Kidney glomerular epithelial cell (primary cell): ENCODE measurements around the gene ITGAL.
"Not testable (repeated sequence)": the region's sequence is repeated elsewhere in the genome, so short reads cannot be mapped to it uniquely, and the experiment has no call there.

ENCODE experiments used
- DNase-seq: peaks from one replicate; lab custom pipeline; 2025; lab: John Stamatoyannopoulos, UW

The ITGAL gene

DNA sequence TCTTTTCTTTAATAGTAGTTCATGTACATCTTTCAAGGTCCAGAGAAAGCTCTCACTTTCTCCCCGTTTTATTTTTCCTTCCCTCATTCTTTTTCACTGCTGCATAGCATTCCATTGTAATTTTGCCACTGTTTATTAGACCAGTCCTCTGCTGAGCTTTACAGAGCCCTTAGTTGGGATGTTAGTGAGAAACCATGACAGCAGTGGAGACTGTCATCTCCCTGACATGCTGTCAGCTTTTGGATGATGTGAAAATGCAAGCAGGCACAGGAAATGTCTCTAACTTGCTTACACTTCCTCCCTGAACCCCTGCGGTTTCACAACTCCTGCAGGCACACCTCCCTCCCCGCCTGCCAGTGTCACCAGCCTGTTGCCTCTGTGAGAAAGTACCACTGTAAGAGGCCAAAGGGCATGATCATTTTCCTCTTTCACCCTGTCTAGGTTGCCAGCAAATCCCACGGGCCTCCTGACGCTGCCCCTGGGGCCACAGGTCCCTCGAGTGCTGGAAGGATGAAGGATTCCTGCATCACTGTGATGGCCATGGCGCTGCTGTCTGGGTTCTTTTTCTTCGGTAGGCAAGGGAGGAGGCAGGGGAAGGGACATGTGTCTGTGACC, at the start of gene ITGAL:
ITGAL (plus strand) TSS at position 415 of the 615 bp plus-strand sequence; CDS start at position 511, 96 bp downstream.
- DNase-seq: no peak

DNA sequence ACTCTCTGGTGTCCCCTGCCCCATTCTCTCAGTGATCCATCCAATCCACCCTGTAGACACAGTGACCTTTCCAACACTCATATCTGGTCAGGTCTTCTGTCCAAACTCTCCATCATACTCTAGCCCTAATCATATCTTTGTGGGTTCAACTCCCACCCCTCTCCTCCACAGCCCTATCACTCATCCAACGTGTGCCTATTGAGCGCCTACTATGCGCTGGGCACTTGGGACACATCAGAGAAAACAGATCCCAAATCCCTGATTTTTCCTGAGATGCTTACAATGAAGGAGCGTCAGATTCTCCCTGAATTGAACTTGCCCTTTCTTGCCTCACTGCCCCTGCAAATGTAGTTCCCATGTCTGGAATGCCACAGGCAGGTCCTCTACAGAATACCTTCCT, 44.5 kb upstream of the ITGAL start:
- DNase-seq: no peak

- peak; percentile 36 for DNase-seq
These were observed 43.2 kb upstream of the ITGAL start for GRCh38 chr16:30429418-30429677.

DNA sequence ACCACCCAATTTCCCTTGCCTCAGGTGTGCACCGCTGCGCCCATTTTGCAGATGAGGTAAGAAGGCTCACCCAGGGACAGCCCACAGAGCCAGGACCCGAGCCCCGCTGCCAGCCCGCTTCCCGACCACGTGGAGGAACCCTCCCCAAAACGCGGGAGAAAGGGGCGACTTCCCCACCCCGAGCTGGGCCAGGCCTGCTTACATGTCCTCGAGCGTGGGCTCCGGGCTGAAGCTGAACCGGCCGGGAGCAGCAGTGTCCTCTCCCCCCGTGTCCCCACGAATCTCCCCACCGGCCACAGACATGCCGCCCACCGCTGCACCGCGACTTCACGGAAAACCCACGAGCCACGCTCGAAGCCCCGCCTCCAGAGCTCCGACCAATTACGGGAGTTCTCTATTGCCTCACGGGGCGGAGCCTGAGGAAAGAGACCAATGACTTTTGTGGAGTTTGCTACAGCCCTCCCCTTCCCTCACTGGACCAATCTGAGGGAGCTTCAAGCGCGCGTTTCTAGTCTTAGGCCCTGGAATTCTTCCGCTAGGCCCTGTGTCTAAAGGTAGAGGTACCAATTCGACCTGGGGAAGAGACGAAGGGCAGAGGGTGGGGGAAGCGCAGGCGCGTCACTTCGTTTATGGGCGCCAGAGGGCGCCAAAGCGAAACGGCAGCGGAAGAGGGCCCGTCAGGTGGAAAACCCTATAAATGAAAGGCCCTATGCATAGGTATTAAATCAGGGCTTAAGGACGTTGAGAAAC, 42.7 kb upstream of the ITGAL start, which contains the start of gene DCTPP1:
DCTPP1 (minus strand) TSS at position 353 of the 750 bp plus-strand sequence; CDS start at position 303, 50 bp downstream.
- peak; percentile 99 for DNase-seq

DNA sequence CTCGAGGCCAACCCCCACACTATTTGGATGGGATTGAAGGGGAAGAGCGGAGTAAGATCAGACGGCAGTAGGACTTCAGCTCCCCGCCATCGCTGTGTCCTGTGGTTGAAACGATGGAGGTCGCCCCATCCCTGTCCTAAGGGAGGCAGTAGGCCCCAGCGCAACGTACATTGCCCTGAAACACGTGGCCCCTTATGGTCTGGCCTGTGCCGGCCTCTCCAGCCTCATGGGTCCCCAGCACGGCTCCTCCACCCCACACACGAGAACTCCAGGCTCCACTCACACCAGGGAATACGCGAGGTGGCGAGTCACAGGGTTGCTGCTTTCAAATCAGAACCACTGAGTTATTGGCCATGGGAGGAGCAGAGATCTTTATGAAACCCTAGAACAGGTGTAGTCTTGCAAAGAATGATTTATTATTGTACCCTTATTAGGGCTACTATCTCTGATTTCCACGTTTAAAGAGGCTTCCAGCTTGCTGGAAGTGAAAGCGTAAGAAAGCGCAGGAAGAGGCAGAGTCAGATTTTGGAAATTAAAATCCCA, 42.0 kb upstream of the ITGAL start:
- no peak for DNase-seq

GRCh38 chr16:30434852-30435251, 37.7 kb upstream of the ITGAL start:
- no peak for DNase-seq

DNA sequence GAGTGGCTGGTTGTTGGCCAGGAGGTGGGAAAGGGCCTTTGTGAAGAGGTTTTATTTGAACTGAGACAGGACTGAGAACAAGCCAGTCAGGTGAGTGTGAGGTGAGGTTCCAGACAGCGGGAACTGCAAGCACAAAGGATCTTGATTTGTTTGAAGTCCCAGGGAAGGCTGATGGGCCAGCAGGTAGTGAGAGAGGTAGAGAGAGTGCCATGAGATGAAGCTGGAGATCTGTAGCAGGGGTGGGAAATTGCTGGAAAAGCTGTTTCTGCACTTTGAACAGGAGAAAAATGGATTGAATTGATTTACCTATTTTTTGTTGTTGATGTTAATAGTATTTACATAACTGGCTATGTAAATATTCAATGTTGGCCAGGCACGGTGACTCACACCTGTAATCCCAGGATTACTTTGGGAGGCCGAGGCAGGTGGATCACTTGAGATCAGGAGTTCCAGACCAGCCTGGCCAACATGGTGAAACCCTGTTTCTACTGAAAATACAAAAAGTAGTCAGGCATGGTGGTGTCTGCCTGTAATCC, 35.0 kb upstream of the ITGAL start:
- no peak for DNase-seq

DNA sequence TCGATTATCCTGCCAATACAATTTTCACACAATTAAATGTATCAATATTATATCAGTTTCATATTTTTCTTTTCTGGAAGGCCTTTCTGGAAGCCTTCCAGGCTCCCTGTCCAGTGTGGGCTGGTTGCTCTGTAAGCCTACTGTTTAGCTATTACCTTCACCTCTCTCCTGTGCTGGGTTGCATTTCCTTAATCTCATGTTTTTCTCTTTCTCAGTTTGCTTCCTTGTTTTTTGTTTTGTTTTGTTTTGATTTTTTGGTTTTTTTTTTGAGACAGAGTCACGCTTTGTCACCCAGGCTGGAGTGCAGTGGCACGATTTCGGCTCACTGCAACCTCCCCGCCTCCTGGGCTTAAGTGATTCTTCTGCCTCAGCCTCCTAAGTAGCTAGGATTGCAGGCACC, 33.7 kb upstream of the ITGAL start:
- DNase-seq: no peak

- no peak for DNase-seq
These were observed 32.7 kb upstream of the ITGAL start for GRCh38 chr16:30439720-30440348.

- DNase-seq: no peak
These were observed 28.9 kb upstream of the ITGAL start for GRCh38 chr16:30443631-30444030.

DNA sequence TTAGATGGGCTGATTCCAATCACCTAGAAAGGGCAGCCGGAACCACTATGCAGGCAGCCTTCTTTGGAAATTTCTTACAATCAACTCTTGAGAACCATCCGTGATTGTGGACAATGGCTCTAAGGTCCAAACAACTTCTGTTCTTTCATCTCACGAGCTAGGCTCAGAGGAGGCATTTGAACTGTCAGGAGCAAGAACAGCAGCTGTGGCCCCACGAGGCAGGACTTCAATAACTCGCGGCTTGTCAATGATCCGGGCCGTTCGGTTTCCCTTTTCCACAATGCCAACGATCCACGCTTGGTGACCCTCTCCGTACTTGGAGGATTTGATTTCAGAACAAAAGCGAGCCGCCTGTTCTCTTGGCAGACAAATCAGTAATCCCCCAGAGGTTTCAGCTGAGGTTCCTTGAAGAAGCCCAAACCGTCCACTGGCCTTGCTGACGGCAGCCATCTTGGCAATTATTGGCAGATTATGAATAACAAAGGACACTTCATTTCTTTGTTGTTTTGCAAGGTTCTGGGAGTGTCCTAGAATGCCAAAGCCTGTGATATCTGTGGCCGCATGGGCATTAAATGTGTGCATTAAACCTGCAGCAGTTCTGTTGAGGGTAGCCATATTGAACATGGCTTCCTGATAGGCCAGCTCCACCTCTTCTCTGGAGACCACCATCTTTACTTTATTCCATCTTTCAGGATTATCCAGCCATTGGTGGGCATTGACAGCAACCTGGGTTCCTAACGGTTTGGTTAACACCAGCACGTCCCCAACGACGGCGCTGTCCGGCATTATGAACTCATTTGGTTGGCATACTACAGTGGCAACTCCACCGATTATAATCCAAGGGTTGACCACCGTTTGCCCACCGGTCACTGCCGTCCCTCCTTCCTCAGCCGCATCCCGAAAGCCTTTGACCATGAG, 28.1 kb upstream of the ITGAL start:
- DNase-seq: no peak

- DNase-seq: no peak
These were observed 27.5 kb upstream of the ITGAL start for GRCh38 chr16:30445149-30445407.

- peak; percentile 94 for DNase-seq
These were observed 26.9 kb upstream of the ITGAL start, which contains the start of gene SEPHS2 for GRCh38 chr16:30445408-30446202. Gene SEPHS2 (minus strand): TSS chr16:30445874. CDS start chr16:30445727, 147 bp downstream.

- no peak for DNase-seq
These were observed 26.3 kb upstream of the ITGAL start for GRCh38 chr16:30446203-30446595.

- peak; percentile 3 for DNase-seq
These were observed 24.9 kb upstream of the ITGAL start for GRCh38 chr16:30447512-30448226.

- no peak for DNase-seq
These were observed 23.5 kb upstream of the ITGAL start for GRCh38 chr16:30449116-30449435.

DNA sequence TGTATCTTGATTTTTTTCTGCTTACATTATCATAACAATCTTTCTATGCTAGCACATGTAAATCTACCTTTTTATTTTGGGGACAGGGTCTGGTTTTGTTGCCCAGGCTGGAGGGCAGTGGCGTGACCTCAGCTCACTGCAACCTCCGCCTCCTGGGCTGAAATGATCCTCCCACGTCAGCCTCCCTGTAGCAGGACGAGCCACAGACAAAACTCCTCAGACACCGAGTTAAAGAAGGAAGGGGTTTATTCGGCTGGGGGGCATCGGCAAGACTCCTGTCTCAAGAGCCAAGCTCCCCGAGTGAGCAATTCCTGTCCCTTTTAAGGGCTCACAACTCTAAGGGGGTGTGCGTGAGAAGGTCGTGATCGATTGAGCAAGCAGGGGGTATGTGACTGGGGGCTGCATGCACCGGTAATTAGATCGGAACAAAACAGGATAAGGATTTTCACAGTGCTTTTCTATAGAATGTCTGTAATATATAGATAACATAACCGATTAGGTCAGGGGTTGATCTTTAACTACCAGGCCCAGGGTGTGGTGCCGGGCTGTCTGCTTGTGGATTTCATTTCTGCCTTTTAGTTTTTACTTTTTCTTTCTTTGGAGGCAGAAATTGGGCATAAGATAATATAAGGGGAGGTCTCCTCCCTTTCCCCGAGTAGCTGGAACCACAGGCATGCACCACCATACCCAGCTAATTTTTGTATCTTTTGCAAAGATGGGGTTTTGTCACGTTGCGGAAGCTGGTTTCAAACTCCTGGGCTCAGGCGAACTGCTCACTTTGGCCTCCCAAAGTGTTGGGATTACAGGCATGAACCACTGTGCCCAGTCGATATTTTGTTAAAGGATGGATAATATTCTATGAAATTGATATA, 19.6 kb upstream of the ITGAL start:
- not testable (repeated sequence) for DNase-seq

- no peak for DNase-seq
These were observed 16.2 kb upstream of the ITGAL start for GRCh38 chr16:30456302-30456701.

DNA sequence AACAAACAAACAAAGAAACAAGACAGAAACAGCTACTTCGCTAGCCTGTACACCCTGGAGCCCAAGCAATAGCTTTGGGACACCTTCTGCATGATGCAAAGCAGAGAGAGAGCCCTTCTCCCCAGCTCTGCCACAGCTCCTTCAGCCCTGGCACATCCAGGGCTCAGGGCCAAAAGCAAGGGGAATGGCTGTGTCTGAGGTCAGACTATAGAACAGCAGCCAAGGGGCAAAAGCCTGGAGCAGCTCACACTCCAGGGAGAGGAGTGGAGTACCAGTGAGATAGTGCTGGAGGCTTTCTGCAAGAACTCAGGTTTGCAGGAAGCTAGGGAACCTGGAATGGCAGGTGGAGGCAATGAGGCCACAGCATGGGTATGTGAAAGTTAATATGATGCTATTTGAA, 15.3 kb upstream of the ITGAL start:
- no peak for DNase-seq
